Middle frontal gyrus (tissue), 1 donor: ENCODE measurements around the gene VPS4A.

Experiments used
- DNase-seq: peaks from one replicate; pipeline ENCODE4 v3.0.0-alpha.2; 2015; ENCODE audit warnings: low spot score; ENCODE audit errors: extremely low spot score

VPS4A gene

GRCh38 chr16:69365901-69366300 lies 54.8 kb downstream of the VPS4A start:
- no peak for DNase-seq

DNA sequence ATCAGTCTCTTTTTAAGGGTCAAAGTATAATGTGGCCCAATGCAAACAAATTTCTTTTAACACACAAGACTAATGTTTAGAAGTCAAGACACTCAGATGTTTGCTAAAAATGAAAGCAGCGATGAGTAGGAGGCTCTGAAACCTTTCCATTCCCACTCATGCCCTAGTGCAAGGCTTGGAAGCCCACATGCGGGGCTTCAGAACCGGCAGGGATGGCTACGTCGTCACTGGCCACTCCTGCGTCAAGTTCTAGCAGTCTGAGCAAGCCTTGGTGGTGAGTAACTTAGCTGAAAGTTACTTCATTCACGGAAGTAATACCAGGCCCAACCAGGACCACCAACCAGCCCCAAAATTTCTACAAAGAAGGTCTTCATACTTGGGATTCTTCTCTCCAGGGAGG lies 55.3 kb downstream of the VPS4A start:
- DNase-seq: no peak

- DNase-seq: no peak
Observed at GRCh38 chr16:69367980-69368379, 56.8 kb downstream of the VPS4A start.

GRCh38 chr16:69368866-69369265 lies 57.7 kb downstream of the VPS4A start:
- DNase-seq: no peak

DNA sequence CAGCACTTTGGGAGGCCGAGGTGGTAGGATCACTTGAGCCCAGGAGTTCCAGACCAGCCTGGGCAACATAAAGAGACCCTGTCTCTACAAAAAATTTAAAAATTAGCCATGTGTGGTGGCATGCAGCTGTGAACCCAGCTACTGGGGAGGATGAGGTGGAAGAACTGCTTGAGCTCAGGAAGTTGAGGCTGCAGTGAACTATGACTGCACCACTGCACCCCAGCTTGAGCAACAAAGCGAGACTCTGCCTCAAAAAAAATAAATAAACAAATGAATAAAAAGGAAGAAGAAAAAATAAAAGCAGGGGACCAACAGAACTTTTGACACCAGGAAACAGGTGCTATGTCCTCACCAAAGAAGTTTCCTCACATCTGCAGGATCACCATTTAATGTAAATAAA lies 60.4 kb downstream of the VPS4A start:
- no peak for DNase-seq

- DNase-seq: no peak
Observed at GRCh38 chr16:69373019-69373418, 61.9 kb downstream of the VPS4A start.
